ENCODE measurements around the gene CLDN6.

CLDN6 gene

GRCh38 chr16:2990891-2991290, 27.1 kb downstream of the CLDN6 start:
- in situ Hi-C loops (cut with MboI; ENCODE audit: low sequenced_read_pairs) = no loop called here

GRCh38 chr16:2988590-2989099, 29.3 kb downstream of the CLDN6 start:
- in situ Hi-C loops (cut with MboI; ENCODE audit: low sequenced_read_pairs) = no loop called here

GRCh38 chr16:2987833-2988232, 30.1 kb downstream of the CLDN6 start:
- in situ Hi-C loops (cut with MboI; ENCODE audit: low sequenced_read_pairs) = no loop called here

- in situ Hi-C loops (cut with MboI; ENCODE audit: low sequenced_read_pairs) = no loop called here
Observed at GRCh38 chr16:2987286-2987685, 30.7 kb downstream of the CLDN6 start.

GRCh38 chr16:2986623-2987188, 31.3 kb downstream of the CLDN6 start:
- in situ Hi-C loops (cut with MboI; ENCODE audit: low sequenced_read_pairs) = no loop called here

GRCh38 chr16:2985893-2986355, 32.1 kb downstream of the CLDN6 start:
- in situ Hi-C loops (cut with MboI; ENCODE audit: low sequenced_read_pairs) = no loop called here

GRCh38 chr16:2985462-2985861, 32.5 kb downstream of the CLDN6 start:
- in situ Hi-C loops (cut with MboI; ENCODE audit: low sequenced_read_pairs) = no loop called here

GRCh38 chr16:2983706-2984136, 34.3 kb downstream of the CLDN6 start:
- in situ Hi-C loops (cut with MboI; ENCODE audit: low sequenced_read_pairs) = no loop called here

- in situ Hi-C loops (cut with MboI; ENCODE audit: low sequenced_read_pairs) = no loop called here
Observed at GRCh38 chr16:2982402-2982801, 35.6 kb downstream of the CLDN6 start.

GRCh38 chr16:2981899-2982250, 36.1 kb downstream of the CLDN6 start:
- in situ Hi-C loops (cut with MboI; ENCODE audit: low sequenced_read_pairs) = no loop called here

GRCh38 chr16:2981177-2981898, 36.6 kb downstream of the CLDN6 start:
- in situ Hi-C loops (cut with MboI; ENCODE audit: low sequenced_read_pairs) = no loop called here

GRCh38 chr16:2980227-2981176, 37.5 kb downstream of the CLDN6 start, which contains the start of gene PKMYT1:
Gene PKMYT1, minus strand, starts transcription at chr16:2980446. Its CDS starts 789 bp downstream, at chr16:2979657.
- in situ Hi-C loops (cut with MboI; ENCODE audit: low sequenced_read_pairs) = no loop called here

- in situ Hi-C loops (cut with MboI; ENCODE audit: low sequenced_read_pairs) = no loop called here
Observed at GRCh38 chr16:2979669-2980226, 38.2 kb downstream of the CLDN6 start.

GRCh38 chr16:2977440-2977839, 40.5 kb downstream of the CLDN6 start:
- in situ Hi-C loops (cut with MboI; ENCODE audit: low sequenced_read_pairs) = no loop called here

- in situ Hi-C loops (cut with MboI; ENCODE audit: low sequenced_read_pairs) = no loop called here
Observed at GRCh38 chr16:2976673-2977072, 41.3 kb downstream of the CLDN6 start.

- in situ Hi-C loops (cut with MboI; ENCODE audit: low sequenced_read_pairs) = no loop called here
Observed at GRCh38 chr16:2976201-2976600, 41.8 kb downstream of the CLDN6 start.

GRCh38 chr16:2975161-2975795, 42.7 kb downstream of the CLDN6 start:
- in situ Hi-C loops (cut with MboI; ENCODE audit: low sequenced_read_pairs) = no loop called here

GRCh38 chr16:2974319-2975056, 43.5 kb downstream of the CLDN6 start:
- in situ Hi-C loops (cut with MboI; ENCODE audit: low sequenced_read_pairs) = no loop called here

GRCh38 chr16:2973605-2974318, 44.2 kb downstream of the CLDN6 start:
- in situ Hi-C loops (cut with MboI; ENCODE audit: low sequenced_read_pairs) = no loop called here
